T-helper 1 cell treated with Interleukin-12 subunit alpha and Interleukin-12 subunit beta and Interleukin-4 antibody, amounts not matched to agents 30 ng/mL and 1 ng/mL, for 36 hours (primary cell): ENCODE data around the gene LCE1A. TPM values are rescaled to one million over a fixed set of nuclear protein-coding genes. Genes with fewer than 3 reads are reported as not detected.

ENCODE experiments used
- intact Hi-C: fragments of 100-400 bp; cut with micrococcal nuclease; formaldehyde crosslinking; loops from one replicate; pipeline ENCODE4 v1.15.1; 2024
- total RNA-seq: library from RNA; stranded (reverse); gene quantifications from 2 replicates; pipeline ENCODE4 v1.2.3, GENCODE V29; 2022

The LCE1A gene
- not detected in 2 replicates for total RNA-seq

- intact Hi-C loops, result no loop called here
These were observed at the start of gene LCE1A for GRCh38 chr1:152827173-152827572. LCE1A (plus strand) TSS chr1:152827473; CDS start chr1:152827473, 0 bp downstream.

DNA sequence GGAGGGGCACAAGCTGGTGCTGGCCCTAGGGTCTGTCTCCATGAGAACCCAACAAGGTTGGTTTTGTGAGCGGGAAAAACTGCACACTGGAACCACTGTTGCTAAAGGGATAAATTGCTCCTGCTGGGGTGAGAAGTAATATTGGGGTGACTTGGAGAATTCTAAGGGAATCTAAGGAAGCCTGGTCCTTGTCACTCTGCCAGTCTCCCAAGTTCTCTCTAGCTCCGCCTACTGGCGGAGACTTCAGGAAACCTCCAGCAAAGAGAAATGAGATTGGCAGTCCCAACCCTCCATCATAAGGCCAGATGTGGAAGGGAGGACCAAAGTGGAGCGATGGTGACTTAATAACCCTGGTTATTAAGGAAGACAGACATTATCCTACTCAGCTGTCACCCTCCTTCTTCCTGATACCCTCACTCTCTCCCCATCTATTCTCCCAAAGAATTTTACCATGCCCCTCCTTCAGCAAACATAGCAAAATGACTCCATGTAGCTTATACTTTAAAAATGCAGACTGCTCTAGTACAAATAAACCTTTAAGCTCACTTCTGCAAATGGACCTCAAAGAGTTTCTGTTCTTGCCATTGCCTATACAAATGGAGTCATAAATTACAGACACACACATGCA lies 49.6 kb upstream of the LCE1A start:
- intact Hi-C loops, result no loop called here

- intact Hi-C loops, result no loop called here
These were observed 44.2 kb upstream of the LCE1A start for GRCh38 chr1:152783095-152783494.

DNA sequence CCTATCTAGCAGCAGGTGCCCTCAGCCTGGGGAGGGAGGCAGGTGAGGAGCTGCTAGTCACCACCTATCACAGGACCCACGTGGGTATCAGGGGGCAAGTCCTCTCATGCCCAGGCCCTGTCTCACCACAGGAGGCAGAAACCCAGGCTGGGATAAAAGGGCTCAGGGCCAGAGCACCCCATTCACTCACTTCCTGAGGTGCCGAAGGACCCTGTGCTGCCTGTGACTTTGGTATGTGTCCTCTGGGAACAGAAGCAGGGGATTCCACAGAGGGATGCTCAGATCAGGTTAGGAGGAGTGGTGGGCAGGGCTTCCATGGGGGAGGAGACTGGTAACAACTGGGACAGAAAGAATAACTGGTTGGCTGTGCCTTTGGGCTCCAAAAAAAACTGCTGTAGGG lies 41.2 kb upstream of the LCE1A start, which contains the start of gene LCE1E:
Gene LCE1E (plus strand): TSS at position 181 of the 400 bp plus-strand sequence. CDS start 1,043 bp downstream, outside the sequence.
- intact Hi-C loops, result no loop called here

GRCh38 chr1:152795686-152796085 lies 31.6 kb upstream of the LCE1A start:
- intact Hi-C loops, result no loop called here

DNA sequence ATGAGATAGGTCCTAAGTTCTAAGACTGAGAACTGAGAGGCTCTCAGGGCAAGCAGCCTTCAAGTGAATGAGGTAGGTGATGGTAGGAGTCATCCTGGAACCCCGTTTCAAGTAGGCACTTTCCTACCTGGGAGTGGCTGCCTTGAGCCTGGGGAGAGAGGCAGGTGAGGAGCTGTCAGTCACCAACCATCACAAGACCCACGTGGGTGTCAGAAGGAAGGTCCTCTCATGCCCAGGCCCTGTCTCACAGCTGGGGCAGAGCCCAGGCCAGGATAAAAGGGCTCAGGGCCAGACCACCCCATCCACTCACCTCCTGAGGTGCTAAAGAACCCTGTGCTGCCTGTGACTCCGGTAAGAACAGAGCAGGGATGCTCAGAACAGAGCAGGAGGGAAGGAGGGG lies 30.9 kb upstream of the LCE1A start, which contains the start of gene LCE1D:
Gene LCE1D (plus strand): TSS at position 301 of the 400 bp plus-strand sequence. CDS start 1,074 bp downstream, outside the sequence.
- intact Hi-C loops, result no loop called here

DNA sequence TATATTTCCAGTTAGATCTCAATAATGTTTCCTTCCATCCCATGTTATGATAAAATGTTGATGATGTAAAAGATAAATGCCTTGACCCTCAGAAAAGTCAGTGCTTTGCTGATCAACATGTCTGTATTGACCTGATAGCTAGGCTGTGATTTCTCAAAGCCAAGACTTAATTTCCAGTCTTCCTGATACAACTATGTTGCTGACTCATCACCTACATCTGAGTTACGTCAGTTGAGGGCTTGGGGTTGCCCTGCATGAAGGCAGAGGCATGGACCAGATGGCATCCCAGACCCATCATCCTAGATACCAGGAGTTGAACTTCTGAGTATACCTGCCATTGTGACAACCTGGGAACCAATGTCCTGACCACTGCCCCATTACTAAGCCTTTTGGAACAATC lies 25.9 kb upstream of the LCE1A start:
- intact Hi-C loops, result no loop called here

DNA sequence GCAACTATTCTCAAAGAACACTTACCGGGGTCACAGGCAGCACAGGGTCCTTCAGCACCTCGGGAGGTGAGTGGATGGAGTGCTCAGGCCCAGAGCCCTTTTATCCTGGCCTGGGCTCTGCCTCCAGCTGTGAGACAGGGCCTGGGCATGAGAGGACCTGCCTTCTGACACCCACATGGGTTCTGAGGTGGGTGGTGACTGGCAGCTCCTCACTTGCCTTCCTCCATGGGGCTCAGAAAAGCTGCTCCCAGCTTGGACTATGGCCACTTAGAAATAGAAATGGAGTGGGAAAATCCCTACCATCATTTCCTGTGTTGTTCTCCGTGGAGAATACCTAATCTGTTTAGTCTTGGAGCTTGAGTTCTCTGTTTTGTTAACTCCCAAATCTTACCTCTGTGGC lies 20.7 kb upstream of the LCE1A start, which contains the start of gene LCE1C:
Gene LCE1C (minus strand): TSS at position 76 of the 400 bp plus-strand sequence. CDS start 1,173 bp downstream, outside the sequence.
- intact Hi-C loops, result no loop called here

- intact Hi-C loops, result no loop called here
These were observed 16.2 kb upstream of the LCE1A start for GRCh38 chr1:152811050-152811449.

GRCh38 chr1:152811671-152812070 lies 15.6 kb upstream of the LCE1A start, which contains the start of gene LCE1B:
LCE1B (plus strand) TSS chr1:152811971; CDS start chr1:152812447, 476 bp downstream.
- intact Hi-C loops, result no loop called here

DNA sequence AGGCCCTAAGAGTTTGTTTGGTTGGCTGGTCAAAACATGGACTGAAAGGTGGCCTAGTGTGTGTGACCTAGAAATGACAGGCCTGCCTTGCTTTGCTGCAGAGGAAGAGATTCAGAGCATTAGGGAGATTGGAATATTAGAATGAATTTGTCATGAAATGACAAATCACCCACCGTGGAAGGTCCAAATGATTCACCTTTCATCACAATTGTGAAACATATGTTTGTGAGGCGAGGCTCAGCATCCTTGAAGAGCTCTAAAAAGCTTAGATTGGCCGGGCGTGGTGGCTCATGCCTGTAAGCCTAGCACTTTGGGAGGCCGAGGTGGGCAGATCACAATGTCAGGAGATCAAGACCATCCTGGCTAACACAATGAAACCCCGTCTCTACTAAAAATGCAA lies 10.0 kb upstream of the LCE1A start:
- intact Hi-C loops, result no loop called here

DNA sequence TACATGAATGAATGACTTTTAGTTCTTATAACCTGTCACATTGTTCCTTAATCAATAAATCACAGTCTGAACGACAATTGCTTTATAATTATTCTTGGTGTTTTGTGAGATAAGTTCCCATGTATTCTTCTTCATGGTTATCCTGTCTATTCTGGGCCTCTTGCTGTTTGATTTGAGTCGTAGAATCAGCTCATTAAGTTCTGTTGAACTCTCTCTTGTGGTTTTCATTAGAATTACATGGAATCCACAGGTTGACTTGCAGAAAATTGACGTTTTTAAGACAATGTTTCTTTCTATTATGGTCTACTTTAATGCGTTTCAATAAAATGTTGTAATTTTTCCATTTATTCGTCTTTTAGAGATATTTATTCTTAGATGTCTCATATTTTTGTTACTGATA lies 4.0 kb upstream of the LCE1A start:
- intact Hi-C loops, result no loop called here

GRCh38 chr1:152824964-152825363 lies 2.3 kb upstream of the LCE1A start:
- intact Hi-C loops, result no loop called here

DNA sequence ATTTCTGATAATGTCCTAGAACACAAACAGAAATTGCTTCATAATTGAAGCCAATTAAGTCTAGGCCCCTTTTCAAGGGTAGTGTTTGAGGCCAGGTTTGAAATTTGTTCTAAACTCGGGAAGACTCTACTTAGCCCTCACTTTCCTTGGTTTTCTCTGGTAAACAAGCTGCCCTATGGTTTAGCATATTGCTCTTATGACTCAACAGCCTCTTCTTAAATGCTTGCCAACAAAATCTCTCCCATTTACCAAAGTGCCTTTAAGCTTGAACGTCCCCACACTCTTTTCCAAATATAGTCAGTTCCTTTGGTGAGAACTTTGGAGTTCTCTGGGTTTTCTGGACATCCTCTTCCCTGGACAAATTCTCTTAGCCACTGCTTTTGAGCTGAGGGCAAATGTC lies 9.6 kb downstream of the LCE1A start:
- intact Hi-C loops, result no loop called here

GRCh38 chr1:152842556-152842955 lies 15.3 kb downstream of the LCE1A start, which contains the start of gene LCE6A:
LCE6A (plus strand) TSS chr1:152842856; CDS start chr1:152843521, 665 bp downstream.
- intact Hi-C loops, result no loop called here

DNA sequence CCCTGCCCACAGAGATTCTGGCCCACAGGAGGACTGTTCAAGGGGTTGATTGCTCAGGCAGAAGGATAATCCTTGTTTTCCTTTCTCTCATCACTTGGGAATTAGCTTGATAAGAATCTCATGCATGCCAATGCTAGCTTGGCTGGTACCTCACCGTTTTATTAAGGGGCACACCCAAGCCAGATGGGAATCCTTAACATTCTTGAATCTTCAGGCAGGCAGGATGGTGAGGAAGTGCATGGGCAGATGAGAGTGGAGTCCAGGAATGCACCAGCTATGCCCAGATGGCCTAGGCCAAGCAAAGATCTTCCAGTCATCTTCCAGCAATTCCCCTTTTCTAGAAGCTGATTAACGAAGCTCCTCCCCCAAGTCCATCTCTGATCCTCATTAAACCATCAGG lies 28.4 kb downstream of the LCE1A start:
- intact Hi-C loops, result no loop called here

DNA sequence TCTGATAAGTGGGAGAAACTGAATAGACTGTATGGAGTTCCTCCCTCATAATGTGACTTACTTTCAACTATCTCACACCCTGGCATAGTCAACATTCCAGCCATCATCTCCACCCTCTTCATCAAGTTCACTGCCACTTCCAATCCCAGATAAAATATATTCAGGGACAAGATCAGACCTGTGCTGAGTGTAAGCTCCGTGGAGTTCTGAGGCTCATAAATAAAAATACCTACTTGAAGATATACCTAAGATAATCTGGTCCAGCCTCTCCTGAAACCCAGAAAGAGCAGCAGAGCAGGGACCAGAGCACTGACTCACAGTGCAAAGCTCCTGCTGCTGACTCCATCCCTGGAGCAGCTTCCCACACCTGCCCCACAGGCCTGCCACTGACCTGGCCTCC lies 30.8 kb downstream of the LCE1A start:
- intact Hi-C loops, result no loop called here

DNA sequence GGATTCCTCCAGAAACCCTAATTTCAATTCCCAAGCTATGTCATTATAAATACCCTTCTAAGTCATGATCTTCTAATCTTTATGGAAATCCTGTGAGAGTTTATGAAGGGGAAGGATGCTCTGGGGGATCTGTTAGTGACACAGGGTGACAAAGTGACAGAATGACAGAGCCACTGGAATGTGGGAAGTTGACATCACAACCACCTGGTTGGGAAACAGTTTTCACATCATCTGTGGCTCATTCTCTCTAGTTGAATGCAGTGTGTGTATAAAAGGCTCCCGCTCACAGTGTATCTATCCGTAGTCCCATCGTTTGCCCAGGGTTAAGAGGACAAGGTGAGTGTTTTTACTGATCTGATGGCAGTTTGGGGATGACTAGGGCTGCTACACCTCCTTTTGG lies 32.4 kb downstream of the LCE1A start, which contains the start of gene LCE7A:
Gene LCE7A (plus strand): TSS at position 301 of the 400 bp plus-strand sequence. CDS start 702 bp downstream, outside the sequence.
- intact Hi-C loops, result no loop called here

DNA sequence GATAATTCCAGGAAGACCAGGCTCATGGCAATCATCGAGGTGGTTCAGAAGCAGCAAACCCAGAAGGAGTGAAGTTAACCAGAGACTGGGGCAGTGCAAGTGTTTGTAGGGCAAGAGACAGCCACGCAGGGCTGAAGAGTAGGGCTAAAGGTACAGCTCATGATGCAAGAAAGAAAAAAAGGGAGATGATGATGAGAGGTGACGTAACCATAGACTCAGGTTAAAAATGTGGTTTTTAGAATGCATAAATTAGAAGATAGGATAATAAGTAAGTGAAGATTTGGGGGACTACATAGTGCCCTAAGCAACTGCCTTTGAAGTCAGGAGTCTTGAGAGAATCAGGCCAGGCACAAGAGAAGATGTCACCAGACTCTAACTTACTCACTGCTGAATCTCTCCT lies 32.9 kb downstream of the LCE1A start:
- intact Hi-C loops, result no loop called here

DNA sequence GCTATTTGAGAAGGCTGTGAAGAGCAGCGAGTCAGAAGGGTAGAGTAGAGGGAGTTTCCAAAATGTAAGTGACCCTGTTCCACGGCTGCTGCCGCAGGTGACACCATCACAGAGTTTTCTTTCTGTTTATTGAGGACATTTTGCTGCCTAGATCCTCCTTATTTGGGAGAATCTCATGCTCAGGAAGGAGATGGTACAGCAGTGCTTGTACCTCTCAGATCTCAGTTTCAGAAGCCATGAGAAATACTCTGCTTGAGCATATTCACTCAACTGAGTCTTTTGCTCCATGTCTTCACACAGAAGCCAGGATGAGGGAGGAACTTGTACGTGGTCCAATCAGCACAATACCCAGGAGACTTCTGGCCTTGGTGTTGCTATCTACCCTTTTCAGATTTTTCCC lies 34.1 kb downstream of the LCE1A start:
- intact Hi-C loops, result no loop called here

DNA sequence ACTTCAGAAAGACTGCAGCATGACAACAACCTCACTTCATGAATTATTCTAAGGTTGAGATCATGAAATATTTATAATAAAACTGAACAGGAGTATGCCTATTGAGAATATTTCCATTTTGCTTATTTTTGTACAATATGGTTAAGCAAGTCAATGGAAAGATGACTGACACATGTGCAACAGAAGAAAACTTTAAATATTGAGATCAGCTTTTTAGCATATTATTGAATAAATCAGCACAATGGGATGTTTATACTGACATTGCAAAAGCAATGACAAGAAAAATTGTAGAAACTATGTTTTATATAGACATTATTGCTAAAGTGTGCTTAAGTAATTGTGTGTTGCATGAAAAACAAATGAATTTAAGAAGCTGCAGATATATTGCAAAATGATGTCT lies 37.2 kb downstream of the LCE1A start:
- intact Hi-C loops, result no loop called here

- intact Hi-C loops, result no loop called here
These were observed 39.0 kb downstream of the LCE1A start for GRCh38 chr1:152866321-152866720.
